Germinal center (tissue), 1 donor: ENCODE results near the gene CMTM3.
"Not testable (repeated sequence)": the region's sequence is repeated elsewhere in the genome, so short reads cannot be mapped to it uniquely, and the experiment has no call there.

Experiments used
- DNase-seq: peaks from one replicate; pipeline ENCODE4 v3.0.0; 2012; ENCODE audit warnings: mixed read lengths, low spot score

The CMTM3 gene

GRCh38 chr16:66610111-66610820, 5.8 kb downstream of the CMTM3 start:
- DNase-seq: no peak

DNA sequence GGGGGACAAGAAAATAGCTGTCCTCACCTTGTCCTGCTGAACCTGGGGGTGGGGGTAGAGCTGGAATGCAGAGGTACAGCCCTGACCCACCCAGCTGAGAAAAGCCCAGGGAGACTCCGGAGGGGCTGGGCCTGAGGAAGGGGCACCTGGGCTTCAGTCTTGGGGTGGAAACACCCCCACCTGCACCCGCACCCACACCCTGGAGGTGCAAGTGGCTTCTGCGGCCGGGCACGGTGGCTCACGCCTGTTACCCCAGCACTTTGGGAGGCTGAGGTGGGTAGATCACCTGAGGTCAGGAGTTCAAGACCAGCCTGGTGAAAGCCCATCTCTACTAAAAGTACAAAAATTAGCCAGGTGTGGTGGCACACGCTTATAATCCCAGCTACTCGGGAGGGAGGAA, 7.4 kb downstream of the CMTM3 start:
- DNase-seq: not testable (repeated sequence)

DNA sequence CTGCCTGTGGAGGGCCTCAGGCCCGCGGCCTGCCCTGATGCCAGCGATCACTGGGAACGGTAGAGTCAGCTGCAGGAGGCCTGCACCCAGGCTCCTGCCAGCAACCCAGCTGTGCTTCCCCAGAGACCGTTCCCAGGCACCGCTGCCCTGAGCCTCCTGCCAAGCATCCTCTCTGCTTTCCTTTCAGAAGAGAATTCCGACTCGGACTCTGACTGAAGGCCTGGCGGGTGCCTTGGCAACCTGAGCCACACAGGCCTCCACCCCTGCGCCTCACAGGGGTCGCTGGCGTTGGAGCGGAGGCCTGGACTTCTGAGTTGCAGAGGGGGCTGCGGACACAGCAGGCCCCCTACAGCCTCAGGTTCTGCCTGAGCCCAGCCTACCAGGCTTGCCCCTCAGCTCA, 7.9 kb downstream of the CMTM3 start:
- no peak for DNase-seq

GRCh38 chr16:66614161-66614802, 9.8 kb downstream of the CMTM3 start:
- no peak for DNase-seq

GRCh38 chr16:66616169-66616568, 11.7 kb downstream of the CMTM3 start:
- no peak for DNase-seq

- DNase-seq: no peak
Observed at GRCh38 chr16:66616592-66616991, 12.1 kb downstream of the CMTM3 start.

DNA sequence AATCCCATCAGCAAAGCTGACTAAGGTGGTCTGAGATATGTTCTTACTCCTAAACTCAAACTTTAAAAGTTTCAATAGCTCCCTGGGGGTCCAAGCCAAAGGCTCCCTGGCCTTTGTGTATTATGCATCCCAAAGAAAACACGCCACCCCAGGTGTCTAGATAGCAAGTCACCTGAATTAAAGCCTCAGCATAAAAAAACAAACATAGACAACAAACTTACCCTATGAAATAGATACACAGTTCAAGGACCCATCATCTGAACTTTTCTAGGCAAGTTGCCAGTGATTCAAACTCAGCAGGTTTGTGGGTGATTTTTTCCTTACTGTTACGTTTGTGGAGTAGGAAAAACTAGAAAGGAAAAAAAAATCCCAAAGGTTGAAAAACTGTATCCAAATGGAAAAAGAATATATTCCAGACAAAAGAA, 12.5 kb downstream of the CMTM3 start:
- DNase-seq: no peak

DNA sequence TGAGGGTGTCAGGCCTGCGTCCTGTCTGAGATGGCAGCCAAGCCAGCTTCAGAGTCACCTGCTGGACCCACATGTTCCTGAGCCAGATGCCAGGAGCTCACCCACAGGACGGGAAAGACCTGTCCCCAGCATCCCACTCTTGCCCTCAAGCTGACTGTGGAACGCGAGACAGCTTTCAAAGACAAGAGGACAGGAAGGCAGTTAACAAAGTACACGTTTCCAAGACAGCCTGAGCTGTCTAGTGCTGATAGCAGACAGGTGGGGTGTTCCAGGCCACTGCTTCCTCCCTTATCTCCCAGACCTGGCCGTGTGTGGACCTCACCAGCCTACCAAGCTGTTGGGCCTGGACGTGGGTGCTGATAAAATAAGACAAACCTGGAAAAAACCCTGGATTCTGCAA, 13.2 kb downstream of the CMTM3 start:
- no peak for DNase-seq

DNA sequence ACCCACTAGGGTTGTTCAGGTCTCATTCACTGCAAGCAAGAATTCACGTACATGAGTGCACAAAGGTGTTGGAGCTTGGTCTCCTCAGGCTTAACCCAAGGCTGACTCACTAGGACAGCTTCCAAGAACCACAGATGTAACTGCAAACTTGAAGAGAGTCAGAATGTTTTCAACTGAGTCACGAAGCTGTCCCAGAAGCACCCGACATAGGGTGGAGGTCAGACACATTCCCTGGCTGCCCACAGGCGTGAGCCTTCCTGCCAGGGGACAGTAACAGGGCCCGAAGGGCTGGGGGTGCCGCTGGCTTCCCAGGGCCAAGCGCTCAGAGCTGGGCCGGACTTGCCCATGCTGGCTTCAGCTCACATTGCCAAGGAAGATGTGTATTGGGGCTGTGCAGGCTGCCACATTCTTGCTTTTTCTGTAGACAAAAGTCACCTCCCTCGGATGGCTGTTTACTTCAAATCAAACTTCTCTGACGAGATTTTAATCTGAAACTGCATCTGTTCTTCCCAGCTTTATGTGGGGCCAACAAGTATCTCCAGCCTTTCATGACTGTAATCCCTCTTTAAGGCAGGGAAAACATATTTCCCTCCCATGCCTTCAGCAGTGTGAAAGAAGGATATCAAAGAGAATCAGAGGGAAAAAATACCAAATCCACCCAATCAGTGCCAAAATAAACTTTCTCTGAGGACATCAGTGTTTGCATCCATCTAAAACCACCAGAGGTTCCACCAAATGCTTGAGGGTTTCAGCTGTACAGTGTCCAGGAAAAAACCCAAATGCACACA, 14.3 kb downstream of the CMTM3 start:
- no peak for DNase-seq

GRCh38 chr16:66619534-66620428, 15.3 kb downstream of the CMTM3 start:
- no peak for DNase-seq

GRCh38 chr16:66620429-66620795, 15.9 kb downstream of the CMTM3 start:
- DNase-seq: no peak

- DNase-seq: no peak
Observed at GRCh38 chr16:66621973-66622372, 17.5 kb downstream of the CMTM3 start.

- DNase-seq: no peak
Observed at GRCh38 chr16:66622863-66623262, 18.4 kb downstream of the CMTM3 start.

DNA sequence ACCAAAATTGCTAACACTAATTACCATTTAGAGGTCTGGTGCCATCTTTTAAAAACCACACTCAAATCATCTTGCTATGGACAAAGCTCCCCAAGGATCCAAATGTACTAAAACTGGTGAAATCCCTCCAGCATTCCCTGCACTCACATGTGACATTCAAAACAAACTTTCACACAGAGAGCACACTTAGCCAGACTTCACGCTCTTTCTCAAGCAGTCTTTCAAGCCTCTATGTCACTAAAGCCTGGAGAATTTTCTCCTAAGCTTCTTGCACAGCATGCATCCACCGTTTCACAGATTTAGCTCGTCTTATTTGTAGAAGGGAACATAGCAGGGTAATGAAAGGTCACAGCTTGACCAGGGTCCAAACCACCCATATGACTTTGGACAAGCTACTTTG, 19.3 kb downstream of the CMTM3 start:
- no peak for DNase-seq

- DNase-seq: not testable (repeated sequence)
Observed at GRCh38 chr16:66627611-66628378, 23.3 kb downstream of the CMTM3 start.

DNA sequence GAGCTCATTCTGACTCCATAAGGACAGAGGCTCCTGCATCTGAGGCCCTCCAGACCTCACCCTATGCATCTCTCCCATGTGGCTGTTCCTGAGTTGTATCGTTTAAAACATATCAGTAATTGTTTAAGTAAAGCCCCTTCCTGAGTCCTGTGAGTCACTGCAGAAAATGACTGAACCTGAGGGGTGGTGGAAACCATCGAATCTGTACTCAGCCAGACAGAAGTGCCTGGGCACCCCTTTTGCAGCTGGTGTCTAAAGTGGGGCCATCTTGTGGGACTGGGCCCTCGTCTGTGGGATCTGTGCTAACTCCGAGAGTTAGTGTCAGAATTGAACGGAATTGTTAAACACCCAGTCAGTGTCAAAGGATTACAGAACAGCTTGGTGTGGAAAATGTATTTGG, 25.4 kb downstream of the CMTM3 start:
- DNase-seq: no peak

GRCh38 chr16:66630561-66631260, 26.2 kb downstream of the CMTM3 start:
- DNase-seq: not testable (repeated sequence)

DNA sequence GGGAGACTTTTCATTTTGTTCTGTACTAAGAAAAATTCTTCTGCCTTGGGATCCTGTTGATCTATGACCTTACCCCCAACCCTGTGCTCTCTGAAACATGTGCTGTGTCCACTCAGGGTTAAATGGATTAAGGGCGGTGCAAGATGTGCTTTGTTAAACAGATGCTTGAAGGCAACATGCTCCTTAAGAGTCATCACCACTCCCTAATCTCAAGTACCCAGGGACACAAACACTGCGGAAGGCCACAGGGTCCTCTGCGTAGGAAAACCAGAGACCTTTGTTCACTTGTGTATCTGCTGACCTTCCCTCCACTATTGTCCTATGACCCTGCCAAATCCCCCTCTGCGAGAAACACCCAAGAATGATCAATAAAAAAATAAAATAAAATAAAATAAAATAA, 27.1 kb downstream of the CMTM3 start:
- not testable (repeated sequence) for DNase-seq

GRCh38 chr16:66634527-66635196, 30.2 kb downstream of the CMTM3 start:
- no peak for DNase-seq

GRCh38 chr16:66635406-66635805, 30.9 kb downstream of the CMTM3 start:
- no peak for DNase-seq
